ENCODE results near the gene SIN3B. TPM values are rescaled to one million over a fixed set of nuclear protein-coding genes. Genes with fewer than 3 reads are reported as not detected.

SIN3B gene
- total and polyA plus RNA-seq, 2 donors (not counting 1 experiment from before 2014, with no cell fraction given) = 118 to 138 TPM

DNA sequence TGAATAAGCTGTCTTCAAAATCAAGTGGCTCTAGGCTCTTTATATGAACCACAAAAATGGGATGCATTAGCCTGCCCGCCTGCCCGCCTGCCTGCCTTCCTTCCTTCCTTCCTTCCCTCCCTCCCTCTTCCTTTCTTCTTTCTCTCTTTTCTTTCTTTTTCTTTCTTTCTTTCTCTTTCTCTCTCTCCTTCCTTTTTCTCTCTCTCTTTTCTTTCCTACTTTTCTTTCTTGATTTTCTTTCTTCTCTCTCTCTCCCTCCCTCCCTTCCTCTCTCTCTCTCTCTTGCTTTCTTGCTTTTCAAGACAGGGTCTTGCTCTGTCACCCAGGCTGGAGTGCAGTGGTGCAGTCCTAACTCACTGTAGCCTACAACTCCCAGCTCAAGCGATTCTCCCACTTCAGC lies 86.5 kb downstream of the SIN3B start:
- WGBS (ENCODE audit: insufficient coverage) = 78% methylated on average over 3 of the region's 3 CpGs
- ChIA-PET POLR2A (no interaction called here), CTCF (no interaction called here)
- Mint-ChIP-seq H3K4me1 (no peaks in the 10 kb centered on the region), H3K27ac (no peak overlapping the region), H3K27me3 (peaks cover 15% of the 10 kb centered on the region), H3K4me3 (no peak overlapping the region), H3K9me3 (ENCODE audit: insufficient read depth) (peaks cover 21% of the 10 kb centered on the region)
- Histone ChIP-seq H3K36me3 (replicated peaks in 1 of 2; ENCODE audit: control extremely low read depth in 1 of 2, control insufficient read depth in 1 of 2, extremely low read depth in 1 of 2, insufficient read depth in 2 of 2, low read length in 1 of 2) (no peaks in the 10 kb centered on the region), H3K4me3 (ENCODE audit: control extremely low read depth in 1 of 5, extremely low read depth in 1 of 5, insufficient read depth in 1 of 5, low read depth in 2 of 5, low read length in 4 of 5) (no peak overlapping the region), H4K20me1 (ENCODE audit: control insufficient read depth, insufficient read depth, low read length, poor library complexity, severe bottlenecking) (no peaks in the 10 kb centered on the region), H2AFZ (ENCODE audit: insufficient read depth, low read depth, low read length, poor library complexity, severe bottlenecking) (no peak overlapping the region), H3K27me3 (replicated peaks in 1 of 4; ENCODE audit: control extremely low read depth in 1 of 4, control insufficient read depth in 3 of 4, insufficient read depth in 4 of 4, low read length in 3 of 4) (peaks cover 0 to 9% (median 0%) of the 10 kb centered on the region in 4 experiments), H3K79me2 (ENCODE audit: control insufficient read depth, insufficient read depth, low read length) (no peaks in the 10 kb centered on the region), H3K4me2 (replicated peaks; ENCODE audit: low read depth, low read length, poor library complexity, severe bottlenecking) (no peak overlapping the region), H3K9me3 (ENCODE audit: control extremely low read depth in 1 of 3, control insufficient read depth in 2 of 3, insufficient read depth in 1 of 3, low read length in 2 of 3) (peaks cover 1 to 59% (median 26%) of the 10 kb centered on the region in 3 donors), H3K27ac (ENCODE audit: low read length in 2 of 2) (no peak overlapping the region), H3K4me1 (ENCODE audit: control insufficient read depth in 2 of 2, insufficient read depth in 2 of 2, low read length in 2 of 2) (no peaks in the 10 kb centered on the region), H3K9ac (ENCODE audit: low read length) (no peak overlapping the region)
- ATAC-seq (ENCODE audit: low read depth) (no peak), DNase-seq (no peak)
- intact Hi-C loops (cut with micrococcal nuclease) = no loop called here
- TF ChIP-seq, protein P1, sequence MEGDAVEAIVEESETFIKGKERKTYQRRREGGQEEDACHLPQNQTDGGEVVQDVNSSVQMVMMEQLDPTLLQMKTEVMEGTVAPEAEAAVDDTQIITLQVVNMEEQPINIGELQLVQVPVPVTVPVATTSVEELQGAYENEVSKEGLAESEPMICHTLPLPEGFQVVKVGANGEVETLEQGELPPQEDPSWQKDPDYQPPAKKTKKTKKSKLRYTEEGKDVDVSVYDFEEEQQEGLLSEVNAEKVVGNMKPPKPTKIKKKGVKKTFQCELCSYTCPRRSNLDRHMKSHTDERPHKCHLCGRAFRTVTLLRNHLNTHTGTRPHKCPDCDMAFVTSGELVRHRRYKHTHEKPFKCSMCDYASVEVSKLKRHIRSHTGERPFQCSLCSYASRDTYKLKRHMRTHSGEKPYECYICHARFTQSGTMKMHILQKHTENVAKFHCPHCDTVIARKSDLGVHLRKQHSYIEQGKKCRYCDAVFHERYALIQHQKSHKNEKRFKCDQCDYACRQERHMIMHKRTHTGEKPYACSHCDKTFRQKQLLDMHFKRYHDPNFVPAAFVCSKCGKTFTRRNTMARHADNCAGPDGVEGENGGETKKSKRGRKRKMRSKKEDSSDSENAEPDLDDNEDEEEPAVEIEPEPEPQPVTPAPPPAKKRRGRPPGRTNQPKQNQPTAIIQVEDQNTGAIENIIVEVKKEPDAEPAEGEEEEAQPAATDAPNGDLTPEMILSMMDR (IDR thresholded peaks at IDR 0.05) = no peak
- no peak for TF ChIP-seq EZH2 (IDR thresholded peaks at IDR 0.05; ENCODE audit: borderline replicate concordance, insufficient read depth, low read depth, low read length, poor library complexity, severe bottlenecking)

DNA sequence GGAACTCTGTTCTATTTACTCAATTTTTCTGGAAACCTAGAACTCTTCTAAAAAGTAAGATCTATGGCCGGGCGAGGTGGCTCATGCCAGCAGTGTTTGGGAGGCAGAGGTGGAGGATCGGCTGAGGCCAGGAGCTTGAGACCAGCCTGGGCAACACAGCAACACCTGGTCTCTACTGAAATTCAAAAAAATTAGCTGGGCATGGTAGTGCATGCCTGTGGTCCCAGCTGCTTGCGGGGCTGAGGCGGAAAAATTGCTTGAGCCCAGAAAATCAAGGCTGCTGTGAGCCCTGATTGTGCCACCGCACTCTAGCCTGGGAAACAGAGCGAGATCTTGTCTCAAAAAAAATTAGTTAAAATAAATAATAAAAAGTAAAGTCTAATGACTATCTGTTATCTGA lies 88.2 kb downstream of the SIN3B start:
- Histone ChIP-seq H3K27ac (ENCODE audit: low read length in 2 of 2) (no peak overlapping the region), H4K20me1 (ENCODE audit: control insufficient read depth, insufficient read depth, low read length, poor library complexity, severe bottlenecking) (no peaks in the 10 kb centered on the region), H3K4me2 (replicated peaks; ENCODE audit: low read depth, low read length, poor library complexity, severe bottlenecking) (no peak overlapping the region), H3K9me3 (ENCODE audit: control extremely low read depth in 1 of 3, control insufficient read depth in 2 of 3, insufficient read depth in 1 of 3, low read length in 2 of 3) (peaks cover 1 to 49% (median 21%) of the 10 kb centered on the region in 3 donors), H3K9ac (ENCODE audit: low read length) (no peak overlapping the region), H3K4me3 (ENCODE audit: control extremely low read depth in 1 of 5, extremely low read depth in 1 of 5, insufficient read depth in 1 of 5, low read depth in 2 of 5, low read length in 4 of 5) (no peak overlapping the region), H3K79me2 (ENCODE audit: control insufficient read depth, insufficient read depth, low read length) (no peaks in the 10 kb centered on the region), H3K36me3 (replicated peaks in 1 of 2; ENCODE audit: control extremely low read depth in 1 of 2, control insufficient read depth in 1 of 2, extremely low read depth in 1 of 2, insufficient read depth in 2 of 2, low read length in 1 of 2) (no peaks in the 10 kb centered on the region), H3K4me1 (ENCODE audit: control insufficient read depth in 2 of 2, insufficient read depth in 2 of 2, low read length in 2 of 2) (no peaks in the 10 kb centered on the region), H2AFZ (ENCODE audit: insufficient read depth, low read depth, low read length, poor library complexity, severe bottlenecking) (no peak overlapping the region), H3K27me3 (replicated peaks in 1 of 4; ENCODE audit: control extremely low read depth in 1 of 4, control insufficient read depth in 3 of 4, insufficient read depth in 4 of 4, low read length in 3 of 4) (peaks cover 0 to 9% (median 0%) of the 10 kb centered on the region in 4 experiments)
- Mint-ChIP-seq H3K9me3 (ENCODE audit: insufficient read depth) (peaks cover 18% of the 10 kb centered on the region), H3K4me3 (no peak overlapping the region), H3K27ac (no peak overlapping the region), H3K4me1 (no peaks in the 10 kb centered on the region), H3K27me3 (peaks cover 16% of the 10 kb centered on the region)
- WGBS (ENCODE audit: insufficient coverage) = 92% methylated on average over 3 of the region's 7 CpGs
- DNase-seq = no peak
- ATAC-seq (ENCODE audit: low read depth) = no peak
- ChIA-PET CTCF (no interaction called here), POLR2A (no interaction called here)
- intact Hi-C loops (cut with micrococcal nuclease) = no loop called here
- TF ChIP-seq, protein P1 (IDR thresholded peaks at IDR 0.05) = no peak

Measured in B cell (primary cell).